WTC11 (cell line): ENCODE measurements around the gene CAPRIN1. TPM values are rescaled to one million over a fixed set of nuclear protein-coding genes. Genes with fewer than 3 reads are reported as not detected.
"Not testable (repeated sequence)": the region's sequence is repeated elsewhere in the genome, so short reads cannot be mapped to it uniquely, and the experiment has no call there.

ENCODE experiments used
- ATAC-seq: fragments of 200-7000 bp; cut with Tn5 transposase; 2 replicates; pipeline ENCODE4 v1.10.0; 2021; ENCODE audit warnings: mild to moderate bottlenecking, moderate library complexity
- CTCF ChIA-PET: fragments of 300-600 bp; sonication (Branson Sonifier 250); formaldehyde crosslinking; loops from one replicate; lab custom pipeline; 2021; ENCODE audit warnings: antibody characterized with exemption; lab: Charles Lee
- POLR2A ChIA-PET: fragments of 350-600 bp; sonication (Branson Sonifier 250); formaldehyde crosslinking; loops from one replicate; lab custom pipeline; 2021; ENCODE audit warnings: antibody characterized with exemption; lab: Charles Lee
- DNase-seq: peaks from one replicate; pipeline ENCODE4 v3.0.0; 2021; ENCODE audit warnings: low spot score
- H3K27ac Mint-ChIP-seq: 2 replicates; pipeline ENCODE4 v1.8.0; 2021; ENCODE audit warnings: mixed read lengths
- H3K27me3 Mint-ChIP-seq: 2 replicates; pipeline ENCODE4 v1.8.0; 2021; ENCODE audit warnings: low read depth, mild to moderate bottlenecking, moderate library complexity, mixed read lengths
- H3K36me3 Mint-ChIP-seq: 2 replicates; pipeline ENCODE4 v1.8.0; 2021; ENCODE audit warnings: mixed read lengths
- H3K4me1 Mint-ChIP-seq: 2 replicates; pipeline ENCODE4 v1.8.0; 2022; ENCODE audit warnings: mixed read lengths
- H3K4me3 Mint-ChIP-seq: 2 replicates; pipeline ENCODE4 v1.8.0; 2021; ENCODE audit warnings: mild to moderate bottlenecking, moderate library complexity, mixed read lengths
- H3K9me3 Mint-ChIP-seq: 2 replicates; pipeline ENCODE4 v1.8.0; 2021; ENCODE audit warnings: mixed read lengths
- ATF1 ChIP-seq: sonication (generic); formaldehyde crosslinking; IDR thresholded peaks from 2 replicates; pipeline ENCODE4 v1.8.1; 2023; ENCODE audit warnings: mild to moderate bottlenecking, moderate library complexity, missing genetic modification reagents
- CREB1 ChIP-seq: sonication (generic); formaldehyde crosslinking; IDR thresholded peaks from 2 replicates; pipeline ENCODE4 v1.8.0; 2023; ENCODE audit warnings: mild to moderate bottlenecking, missing genetic modification reagents
- ESRRA ChIP-seq: sonication (generic); formaldehyde crosslinking; IDR thresholded peaks from 2 replicates; pipeline ENCODE4 v1.8.1; 2022; ENCODE audit warnings: mild to moderate bottlenecking, missing genetic modification reagents, borderline replicate concordance
- FOXK1 ChIP-seq: sonication (generic); formaldehyde crosslinking; IDR thresholded peaks from 2 replicates; pipeline ENCODE4 v1.8.0; 2022; ENCODE audit warnings: mild to moderate bottlenecking, moderate library complexity, missing genetic modification reagents
- FOXP1 ChIP-seq: sonication (generic); formaldehyde crosslinking; IDR thresholded peaks from 2 replicates; pipeline ENCODE4 v1.8.0; 2022; ENCODE audit warnings: missing genetic modification reagents, mild to moderate bottlenecking, moderate library complexity, borderline replicate concordance
- IRF2 ChIP-seq: sonication (generic); formaldehyde crosslinking; IDR thresholded peaks from 2 replicates; pipeline ENCODE4 v1.8.0; 2022; ENCODE audit warnings: low read depth, missing genetic modification reagents, borderline replicate concordance
- TEAD1 ChIP-seq: sonication (generic); formaldehyde crosslinking; IDR thresholded peaks from 2 replicates; pipeline ENCODE4 v1.8.0; 2022; ENCODE audit warnings: mild to moderate bottlenecking, missing genetic modification reagents
- ZBTB21 ChIP-seq: sonication (generic); formaldehyde crosslinking; IDR thresholded peaks from 2 replicates; pipeline ENCODE4 v1.8.1; 2023; ENCODE audit warnings: mild to moderate bottlenecking, missing genetic modification reagents, borderline replicate concordance
- ZNF219 ChIP-seq: sonication (generic); formaldehyde crosslinking; IDR thresholded peaks from 2 replicates; pipeline ENCODE4 v1.8.0; 2023; ENCODE audit warnings: missing genetic modification reagents, mild to moderate bottlenecking, borderline replicate concordance
- total RNA-seq: library from RNA; stranded (reverse); gene quantifications from 3 replicates; pipeline ENCODE4 v1.2.3, GENCODE V29; 2021
- TF ChIP-seq, protein P1 (sequence below): fragments of 250-450 bp; sonication (Bioruptor Pico); conservative IDR thresholded peaks from 2 replicates; pipeline ENCODE4 v1.9.0; 2021; ENCODE audit warnings: mild to moderate bottlenecking
- TF ChIP-seq, protein P2 (sequence below): fragments of 250-450 bp; sonication (Bioruptor Pico); IDR thresholded peaks from 2 replicates; pipeline ENCODE4 v1.9.0; 2021; ENCODE audit warnings: moderate library complexity, mild to moderate bottlenecking, inconsistent platforms, borderline replicate concordance
- TF ChIP-seq, protein P3 (sequence below): fragments of 200-600 bp; IDR thresholded peaks from 2 replicates; pipeline ENCODE4 v1.8.0; 2022; ENCODE audit warnings: antibody characterized with exemption
- TF ChIP-seq, protein P4 (sequence below): sonication (generic); formaldehyde crosslinking; IDR thresholded peaks from 2 replicates; pipeline ENCODE4 v1.8.1; 2022; ENCODE audit warnings: mild to moderate bottlenecking, moderate library complexity, missing genetic modification reagents
- TF ChIP-seq, protein P5 (sequence below): sonication (generic); formaldehyde crosslinking; IDR thresholded peaks from 2 replicates; pipeline ENCODE4 v1.8.0; 2023; ENCODE audit warnings: missing genetic modification reagents
- TF ChIP-seq, protein P6 (sequence below): sonication (generic); formaldehyde crosslinking; conservative IDR thresholded peaks from 2 replicates; pipeline ENCODE4 v1.8.1; 2022; ENCODE audit warnings: mild to moderate bottlenecking, missing genetic modification reagents
- TF ChIP-seq, protein P7 (sequence below): fragments of 250-450 bp; sonication (Bioruptor Pico); IDR thresholded peaks from 2 replicates; pipeline ENCODE4 v2.1.2; 2022; ENCODE audit warnings: mild to moderate bottlenecking, moderate library complexity
- TF ChIP-seq, protein P8 (sequence below): sonication (generic); formaldehyde crosslinking; IDR thresholded peaks from 2 replicates; pipeline ENCODE4 v1.8.0; 2023; ENCODE audit warnings: missing genetic modification reagents, mild to moderate bottlenecking, borderline replicate concordance

CAPRIN1 gene
- total RNA-seq, 1 experiment from 2014 or later, result 288 TPM

DNA sequence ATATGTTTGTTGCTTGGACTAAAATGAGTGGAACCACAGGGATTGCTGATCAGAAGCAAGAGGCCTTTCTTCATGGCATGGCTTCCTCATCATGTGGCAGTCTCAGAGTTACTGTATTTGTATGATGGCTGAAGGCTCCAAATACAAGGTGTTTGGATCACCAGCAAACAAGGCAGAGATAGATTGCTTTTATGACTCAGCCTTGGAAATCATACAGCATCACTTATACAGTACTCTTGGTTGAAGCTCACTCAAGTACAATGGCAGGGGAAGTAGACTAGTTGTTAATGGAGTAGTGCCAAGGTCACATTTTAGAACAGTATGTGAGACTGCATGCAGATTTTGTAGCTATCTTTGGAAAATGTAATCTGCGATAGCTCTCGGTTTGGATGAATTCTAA lies 16.6 kb downstream of the CAPRIN1 start (continued):
- TF ChIP-seq, protein P1, sequence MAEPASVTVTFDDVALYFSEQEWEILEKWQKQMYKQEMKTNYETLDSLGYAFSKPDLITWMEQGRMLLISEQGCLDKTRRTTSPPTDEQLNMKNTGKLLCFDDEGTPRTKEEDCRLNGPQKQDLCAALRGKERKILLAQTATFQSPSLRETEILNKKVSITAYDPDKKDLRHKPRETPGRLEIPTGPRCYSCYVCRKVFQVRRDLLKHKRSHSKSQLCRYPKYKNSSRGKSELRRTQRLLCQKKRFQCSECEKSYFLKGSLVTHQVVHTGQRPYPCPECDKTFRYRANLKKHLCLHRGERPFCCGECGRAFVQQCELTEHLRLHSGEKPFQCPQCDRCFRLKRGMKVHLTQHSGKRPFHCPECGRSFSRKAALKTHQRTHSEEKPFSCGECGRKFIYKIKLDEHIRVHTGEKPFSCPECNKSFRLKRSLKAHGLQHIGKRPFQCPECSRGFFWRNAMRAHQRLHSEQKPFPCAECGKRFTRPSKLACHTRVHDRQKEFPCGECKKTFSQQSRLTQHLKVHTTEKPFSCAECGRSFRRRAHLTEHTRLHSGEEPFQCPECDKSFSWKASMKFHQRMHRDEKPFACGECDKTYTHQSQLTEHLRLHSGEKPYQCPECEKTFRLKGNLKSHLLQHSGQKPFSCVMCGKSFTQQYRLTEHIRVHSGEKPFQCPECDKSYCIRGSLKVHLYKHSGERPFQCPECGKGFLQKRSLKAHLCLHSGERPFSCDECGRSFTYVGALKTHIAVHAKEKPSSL (CRISPR knock-in tag), result no peak
- TF ChIP-seq CREB1 (CRISPR knock-in tag) (no peak), ZBTB21 (no peak), ZNF219 (CRISPR knock-in tag) (no peak)
- TF ChIP-seq, protein P2, sequence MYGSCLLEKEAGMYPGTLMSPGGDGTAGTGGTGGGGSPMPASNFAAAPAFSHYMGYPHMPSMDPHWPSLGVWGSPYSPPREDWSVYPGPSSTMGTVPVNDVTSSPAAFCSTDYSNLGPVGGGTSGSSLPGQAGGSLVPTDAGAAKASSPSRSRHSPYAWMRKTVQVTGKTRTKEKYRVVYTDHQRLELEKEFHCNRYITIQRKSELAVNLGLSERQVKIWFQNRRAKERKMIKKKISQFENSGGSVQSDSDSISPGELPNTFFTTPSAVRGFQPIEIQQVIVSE (CRISPR knock-in tag), result no peak
- TF ChIP-seq, protein P3, sequence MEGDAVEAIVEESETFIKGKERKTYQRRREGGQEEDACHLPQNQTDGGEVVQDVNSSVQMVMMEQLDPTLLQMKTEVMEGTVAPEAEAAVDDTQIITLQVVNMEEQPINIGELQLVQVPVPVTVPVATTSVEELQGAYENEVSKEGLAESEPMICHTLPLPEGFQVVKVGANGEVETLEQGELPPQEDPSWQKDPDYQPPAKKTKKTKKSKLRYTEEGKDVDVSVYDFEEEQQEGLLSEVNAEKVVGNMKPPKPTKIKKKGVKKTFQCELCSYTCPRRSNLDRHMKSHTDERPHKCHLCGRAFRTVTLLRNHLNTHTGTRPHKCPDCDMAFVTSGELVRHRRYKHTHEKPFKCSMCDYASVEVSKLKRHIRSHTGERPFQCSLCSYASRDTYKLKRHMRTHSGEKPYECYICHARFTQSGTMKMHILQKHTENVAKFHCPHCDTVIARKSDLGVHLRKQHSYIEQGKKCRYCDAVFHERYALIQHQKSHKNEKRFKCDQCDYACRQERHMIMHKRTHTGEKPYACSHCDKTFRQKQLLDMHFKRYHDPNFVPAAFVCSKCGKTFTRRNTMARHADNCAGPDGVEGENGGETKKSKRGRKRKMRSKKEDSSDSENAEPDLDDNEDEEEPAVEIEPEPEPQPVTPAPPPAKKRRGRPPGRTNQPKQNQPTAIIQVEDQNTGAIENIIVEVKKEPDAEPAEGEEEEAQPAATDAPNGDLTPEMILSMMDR, result no peak
- TF ChIP-seq, protein P4, sequence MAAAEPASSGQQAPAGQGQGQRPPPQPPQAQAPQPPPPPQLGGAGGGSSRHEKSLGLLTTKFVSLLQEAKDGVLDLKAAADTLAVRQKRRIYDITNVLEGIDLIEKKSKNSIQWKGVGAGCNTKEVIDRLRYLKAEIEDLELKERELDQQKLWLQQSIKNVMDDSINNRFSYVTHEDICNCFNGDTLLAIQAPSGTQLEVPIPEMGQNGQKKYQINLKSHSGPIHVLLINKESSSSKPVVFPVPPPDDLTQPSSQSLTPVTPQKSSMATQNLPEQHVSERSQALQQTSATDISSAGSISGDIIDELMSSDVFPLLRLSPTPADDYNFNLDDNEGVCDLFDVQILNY (CRISPR knock-in tag), result no peak
- TF ChIP-seq, protein P5, sequence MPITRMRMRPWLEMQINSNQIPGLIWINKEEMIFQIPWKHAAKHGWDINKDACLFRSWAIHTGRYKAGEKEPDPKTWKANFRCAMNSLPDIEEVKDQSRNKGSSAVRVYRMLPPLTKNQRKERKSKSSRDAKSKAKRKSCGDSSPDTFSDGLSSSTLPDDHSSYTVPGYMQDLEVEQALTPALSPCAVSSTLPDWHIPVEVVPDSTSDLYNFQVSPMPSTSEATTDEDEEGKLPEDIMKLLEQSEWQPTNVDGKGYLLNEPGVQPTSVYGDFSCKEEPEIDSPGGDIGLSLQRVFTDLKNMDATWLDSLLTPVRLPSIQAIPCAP, result no peak
- TF ChIP-seq, all 79 proteins: peak for 0

DNA sequence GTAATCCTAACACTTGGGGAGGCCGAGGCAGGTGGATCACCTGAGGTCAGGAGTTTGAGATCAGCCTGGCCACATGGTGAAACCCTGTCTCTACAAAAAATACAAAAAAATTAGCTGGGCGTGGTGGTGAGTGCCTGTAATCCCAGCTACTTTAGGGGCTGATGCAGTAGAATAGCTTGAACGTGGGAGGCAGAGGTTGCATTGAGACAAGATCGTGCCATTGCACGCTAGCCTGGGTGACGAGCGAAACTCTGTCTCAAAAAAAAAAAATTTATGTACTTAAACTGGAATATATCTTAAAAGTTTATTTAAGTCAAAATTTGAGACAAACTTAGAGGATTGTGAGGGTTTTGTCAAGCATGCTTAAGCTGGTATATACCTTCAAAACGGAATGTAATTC lies 19.8 kb downstream of the CAPRIN1 start:
- H3K4me1 Mint-ChIP-seq, DNase-seq, H3K27me3 Mint-ChIP-seq, H3K9me3 Mint-ChIP-seq, POLR2A ChIA-PET, H3K27ac Mint-ChIP-seq, CTCF ChIA-PET, H3K4me3 Mint-ChIP-seq, ATAC-seq: not testable (repeated sequence)
- peaks cover 52% of the 10 kb centered on the region for H3K36me3 Mint-ChIP-seq

DNA sequence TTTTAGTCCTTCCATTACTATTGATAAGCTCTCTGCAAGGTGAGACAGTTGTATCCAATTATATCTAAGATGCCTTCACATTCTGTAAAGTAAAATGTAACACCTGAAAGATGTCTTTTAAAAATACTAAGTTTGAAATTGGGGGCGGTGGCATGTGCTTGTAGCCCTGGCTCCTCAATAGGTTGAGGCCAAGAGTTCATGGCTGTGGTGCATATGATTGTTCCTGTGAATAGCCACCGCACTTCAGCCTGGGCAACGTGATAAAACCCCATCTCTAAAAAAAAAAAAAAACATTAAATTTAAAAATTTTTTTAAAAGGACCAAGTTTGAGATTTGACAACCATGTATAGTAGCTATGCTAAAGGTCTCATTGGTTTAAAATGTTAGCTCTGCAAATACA lies 20.5 kb downstream of the CAPRIN1 start:
- ChIA-PET POLR2A (no interaction called here), CTCF (no interaction called here)
- Mint-ChIP-seq H3K36me3 (peaks cover 56% of the 10 kb centered on the region), H3K4me3 (no peak overlapping the region), H3K27ac (no peak overlapping the region), H3K9me3 (no peaks in the 10 kb centered on the region), H3K27me3 (no peaks in the 10 kb centered on the region), H3K4me1 (peaks cover 5% of the 10 kb centered on the region)
- no peak for TF ChIP-seq ESRRA (CRISPR knock-in tag)
- TF ChIP-seq, protein P6, sequence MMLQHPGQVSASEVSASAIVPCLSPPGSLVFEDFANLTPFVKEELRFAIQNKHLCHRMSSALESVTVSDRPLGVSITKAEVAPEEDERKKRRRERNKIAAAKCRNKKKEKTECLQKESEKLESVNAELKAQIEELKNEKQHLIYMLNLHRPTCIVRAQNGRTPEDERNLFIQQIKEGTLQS (CRISPR knock-in tag), result no peak
- TF ChIP-seq FOXP1 (CRISPR knock-in tag), result no peak
- TF ChIP-seq, protein P7, sequence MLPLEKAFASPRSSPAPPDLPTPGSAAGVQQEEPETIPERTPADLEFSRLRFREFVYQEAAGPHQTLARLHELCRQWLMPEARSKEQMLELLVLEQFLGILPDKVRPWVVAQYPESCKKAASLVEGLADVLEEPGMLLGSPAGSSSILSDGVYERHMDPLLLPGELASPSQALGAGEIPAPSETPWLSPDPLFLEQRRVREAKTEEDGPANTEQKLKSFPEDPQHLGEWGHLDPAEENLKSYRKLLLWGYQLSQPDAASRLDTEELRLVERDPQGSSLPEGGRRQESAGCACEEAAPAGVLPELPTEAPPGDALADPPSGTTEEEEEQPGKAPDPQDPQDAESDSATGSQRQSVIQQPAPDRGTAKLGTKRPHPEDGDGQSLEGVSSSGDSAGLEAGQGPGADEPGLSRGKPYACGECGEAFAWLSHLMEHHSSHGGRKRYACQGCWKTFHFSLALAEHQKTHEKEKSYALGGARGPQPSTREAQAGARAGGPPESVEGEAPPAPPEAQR, result no peak
- TF ChIP-seq, protein P8, sequence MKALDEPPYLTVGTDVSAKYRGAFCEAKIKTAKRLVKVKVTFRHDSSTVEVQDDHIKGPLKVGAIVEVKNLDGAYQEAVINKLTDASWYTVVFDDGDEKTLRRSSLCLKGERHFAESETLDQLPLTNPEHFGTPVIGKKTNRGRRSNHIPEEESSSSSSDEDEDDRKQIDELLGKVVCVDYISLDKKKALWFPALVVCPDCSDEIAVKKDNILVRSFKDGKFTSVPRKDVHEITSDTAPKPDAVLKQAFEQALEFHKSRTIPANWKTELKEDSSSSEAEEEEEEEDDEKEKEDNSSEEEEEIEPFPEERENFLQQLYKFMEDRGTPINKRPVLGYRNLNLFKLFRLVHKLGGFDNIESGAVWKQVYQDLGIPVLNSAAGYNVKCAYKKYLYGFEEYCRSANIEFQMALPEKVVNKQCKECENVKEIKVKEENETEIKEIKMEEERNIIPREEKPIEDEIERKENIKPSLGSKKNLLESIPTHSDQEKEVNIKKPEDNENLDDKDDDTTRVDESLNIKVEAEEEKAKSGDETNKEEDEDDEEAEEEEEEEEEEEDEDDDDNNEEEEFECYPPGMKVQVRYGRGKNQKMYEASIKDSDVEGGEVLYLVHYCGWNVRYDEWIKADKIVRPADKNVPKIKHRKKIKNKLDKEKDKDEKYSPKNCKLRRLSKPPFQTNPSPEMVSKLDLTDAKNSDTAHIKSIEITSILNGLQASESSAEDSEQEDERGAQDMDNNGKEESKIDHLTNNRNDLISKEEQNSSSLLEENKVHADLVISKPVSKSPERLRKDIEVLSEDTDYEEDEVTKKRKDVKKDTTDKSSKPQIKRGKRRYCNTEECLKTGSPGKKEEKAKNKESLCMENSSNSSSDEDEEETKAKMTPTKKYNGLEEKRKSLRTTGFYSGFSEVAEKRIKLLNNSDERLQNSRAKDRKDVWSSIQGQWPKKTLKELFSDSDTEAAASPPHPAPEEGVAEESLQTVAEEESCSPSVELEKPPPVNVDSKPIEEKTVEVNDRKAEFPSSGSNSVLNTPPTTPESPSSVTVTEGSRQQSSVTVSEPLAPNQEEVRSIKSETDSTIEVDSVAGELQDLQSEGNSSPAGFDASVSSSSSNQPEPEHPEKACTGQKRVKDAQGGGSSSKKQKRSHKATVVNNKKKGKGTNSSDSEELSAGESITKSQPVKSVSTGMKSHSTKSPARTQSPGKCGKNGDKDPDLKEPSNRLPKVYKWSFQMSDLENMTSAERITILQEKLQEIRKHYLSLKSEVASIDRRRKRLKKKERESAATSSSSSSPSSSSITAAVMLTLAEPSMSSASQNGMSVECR (CRISPR knock-in tag), result no peak
- no peak for TF ChIP-seq FOXK1 (CRISPR knock-in tag)
- no peak for TF ChIP-seq IRF2 (CRISPR knock-in tag)
- TF ChIP-seq TEAD1 (CRISPR knock-in tag), result no peak
- TF ChIP-seq ATF1 (CRISPR knock-in tag), result no peak
- TF ChIP-seq, protein P5, result no peak
- DNase-seq, result no peak
- ATAC-seq, result no peak
